ENCODE measurements around the gene FRAS1.

GRCh38 chr4:78210694-78211410 is 153.7 kb downstream of the FRAS1 start:
- TF ChIP-seq CTCF (IDR thresholded peaks at IDR 0.05) (no peak), POLR2A (IDR thresholded peaks at IDR 0.05) (no peak)
